Inferior parietal cortex (tissue), 1 donor: Measurements from ENCODE around the gene TRIP13.
"Not testable (repeated sequence)": the region's sequence is repeated elsewhere in the genome, so short reads cannot be mapped to it uniquely, and the experiment has no call there.

Experiments
- DNase-seq: peaks from one replicate; pipeline ENCODE4 v3.0.0-alpha.2; 2016; ENCODE audit errors: extremely low spot score

Gene TRIP13

DNA sequence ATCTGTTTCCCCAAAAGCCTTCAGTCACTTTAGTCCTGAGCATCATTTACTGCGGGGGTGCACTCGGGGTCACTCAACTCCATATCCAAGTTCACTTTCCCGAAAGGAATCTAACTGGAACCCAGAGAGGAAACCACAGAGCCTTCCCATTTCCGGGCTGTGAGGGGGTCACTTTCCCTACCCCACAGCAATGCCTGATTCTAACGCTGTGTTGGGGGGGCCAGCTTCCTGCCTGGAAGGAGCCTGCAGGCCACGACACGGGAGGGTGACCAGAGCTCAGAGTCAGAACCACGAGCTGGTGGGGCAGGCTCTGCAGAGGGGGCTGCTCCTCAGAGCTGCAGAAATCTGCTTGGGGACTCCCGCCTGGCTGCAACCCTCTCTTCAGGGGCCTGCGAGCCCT, 20.4 kb upstream of the TRIP13 start:
- no peak for DNase-seq

DNA sequence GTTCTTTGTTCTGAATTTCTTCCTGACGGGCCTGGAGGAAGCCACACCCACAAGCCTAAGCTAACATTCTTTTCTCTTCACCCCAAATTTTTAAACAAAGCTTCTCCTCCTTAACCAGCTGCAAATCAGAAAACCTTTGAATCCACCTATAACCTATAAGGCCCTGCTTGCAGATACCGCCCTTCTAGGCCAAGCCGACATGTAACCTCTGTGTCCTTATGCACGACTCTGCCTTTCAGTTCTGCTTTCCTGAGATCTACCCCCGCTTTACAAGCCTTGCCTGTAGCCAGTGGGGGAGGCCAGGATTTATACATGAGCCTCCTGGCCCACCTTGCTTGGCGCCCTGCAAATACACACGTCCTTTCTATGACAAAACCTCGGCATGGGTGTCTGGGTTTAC, 19.4 kb upstream of the TRIP13 start:
- no peak for DNase-seq

DNA sequence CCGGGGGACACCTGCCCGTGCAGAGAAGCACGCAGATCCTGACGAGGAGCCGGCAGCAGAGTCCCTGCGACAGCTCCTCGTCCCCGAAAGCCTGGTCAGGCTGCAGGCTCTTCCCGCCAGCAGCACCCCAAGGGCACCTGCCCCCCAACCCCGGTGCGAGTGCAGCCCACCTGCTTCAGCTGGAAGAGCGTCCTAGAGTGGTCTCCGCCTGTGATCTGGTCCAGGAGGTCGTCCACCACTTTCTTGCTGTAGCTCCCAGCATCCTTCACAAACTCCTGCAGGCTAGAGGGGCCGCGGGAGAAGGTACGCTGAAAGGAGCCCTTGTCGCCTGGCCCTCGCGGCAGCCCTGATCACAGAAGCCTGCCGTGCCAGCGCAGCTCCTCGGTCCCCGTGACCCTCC, 16.8 kb upstream of the TRIP13 start:
- no peak for DNase-seq

DNA sequence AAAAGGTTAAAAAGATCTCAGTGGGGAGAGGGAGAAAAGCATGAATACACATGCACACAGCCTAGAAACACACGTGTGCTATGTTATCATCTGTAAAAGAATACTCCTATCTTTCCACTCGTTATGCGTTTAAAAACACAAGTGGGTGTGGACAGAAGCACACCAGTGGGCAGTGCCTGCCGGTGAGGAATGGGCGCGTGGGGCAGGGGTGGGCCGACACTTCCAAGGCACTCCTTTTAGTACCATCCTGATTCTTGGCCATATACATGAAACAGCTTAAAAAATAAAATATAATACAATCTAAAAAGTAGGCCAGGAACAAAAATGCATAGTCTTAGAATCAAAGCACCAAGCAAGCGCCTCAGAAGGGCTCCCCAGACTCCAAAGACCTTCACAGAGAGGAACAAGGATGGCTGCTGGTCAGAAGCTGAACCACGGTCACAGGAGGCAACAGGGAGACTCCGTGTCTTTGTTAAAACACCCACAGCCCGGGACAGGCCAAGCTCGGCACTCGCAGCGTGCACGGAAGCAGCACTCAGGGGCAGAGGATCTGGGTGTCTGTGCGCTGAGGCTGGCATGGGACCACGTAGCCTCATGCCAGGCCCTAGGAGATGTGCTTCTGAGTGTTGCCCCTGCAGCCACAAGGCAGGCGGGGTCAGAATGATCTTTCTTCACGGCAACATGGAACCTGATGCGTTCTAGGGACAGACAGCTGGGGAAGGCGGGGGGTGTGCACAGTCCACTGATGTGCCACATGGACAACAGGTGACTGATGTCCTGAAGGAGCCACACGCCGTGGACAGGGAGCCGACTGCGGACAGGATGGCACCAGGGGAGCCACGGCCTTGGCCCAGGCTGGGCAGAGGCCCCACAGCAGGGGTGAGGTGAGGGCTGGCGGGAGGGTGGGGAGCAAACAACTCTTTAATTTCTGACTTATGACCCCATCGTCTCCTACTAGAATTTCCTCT, 16.0 kb upstream of the TRIP13 start:
- no peak for DNase-seq

DNA sequence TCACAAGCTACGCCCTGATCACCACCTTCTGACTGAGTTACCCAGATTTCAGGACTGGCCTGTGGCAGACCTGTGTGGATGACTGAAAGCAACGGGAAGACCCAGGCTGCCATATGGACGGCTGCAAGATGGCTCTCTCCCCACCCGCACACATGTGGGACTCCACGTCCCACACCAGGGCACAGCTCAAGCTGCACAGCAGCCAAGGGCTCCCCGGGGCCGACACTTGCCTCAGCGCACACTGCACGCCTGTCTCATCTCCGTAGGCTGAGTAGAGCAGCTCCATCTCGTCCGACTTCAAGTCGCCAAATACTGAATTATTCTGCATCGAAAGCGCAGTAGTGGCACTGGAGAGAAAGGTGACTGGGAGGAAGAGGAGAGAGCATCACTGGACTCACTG, 14.6 kb upstream of the TRIP13 start:
- no peak for DNase-seq

DNA sequence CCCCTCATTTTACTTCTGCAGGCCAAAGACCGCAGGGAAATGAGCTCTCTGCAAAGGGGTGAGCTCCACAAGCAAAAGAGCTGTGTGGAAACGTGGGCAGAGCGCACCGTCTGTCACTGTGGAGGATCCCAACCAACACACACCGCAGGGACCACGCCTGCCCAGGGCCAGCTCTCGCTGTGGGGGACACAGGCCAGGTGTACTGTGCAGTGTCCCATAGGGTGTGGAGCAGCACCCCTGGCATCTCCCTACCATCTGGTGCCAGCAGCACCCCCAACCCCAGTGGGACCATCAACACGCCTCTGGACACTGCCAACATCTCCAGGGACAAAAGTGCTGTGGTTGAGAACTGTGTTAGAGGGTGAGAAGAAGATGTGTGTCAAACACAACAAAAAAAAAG, 14.0 kb upstream of the TRIP13 start:
- DNase-seq: not testable (repeated sequence)

DNA sequence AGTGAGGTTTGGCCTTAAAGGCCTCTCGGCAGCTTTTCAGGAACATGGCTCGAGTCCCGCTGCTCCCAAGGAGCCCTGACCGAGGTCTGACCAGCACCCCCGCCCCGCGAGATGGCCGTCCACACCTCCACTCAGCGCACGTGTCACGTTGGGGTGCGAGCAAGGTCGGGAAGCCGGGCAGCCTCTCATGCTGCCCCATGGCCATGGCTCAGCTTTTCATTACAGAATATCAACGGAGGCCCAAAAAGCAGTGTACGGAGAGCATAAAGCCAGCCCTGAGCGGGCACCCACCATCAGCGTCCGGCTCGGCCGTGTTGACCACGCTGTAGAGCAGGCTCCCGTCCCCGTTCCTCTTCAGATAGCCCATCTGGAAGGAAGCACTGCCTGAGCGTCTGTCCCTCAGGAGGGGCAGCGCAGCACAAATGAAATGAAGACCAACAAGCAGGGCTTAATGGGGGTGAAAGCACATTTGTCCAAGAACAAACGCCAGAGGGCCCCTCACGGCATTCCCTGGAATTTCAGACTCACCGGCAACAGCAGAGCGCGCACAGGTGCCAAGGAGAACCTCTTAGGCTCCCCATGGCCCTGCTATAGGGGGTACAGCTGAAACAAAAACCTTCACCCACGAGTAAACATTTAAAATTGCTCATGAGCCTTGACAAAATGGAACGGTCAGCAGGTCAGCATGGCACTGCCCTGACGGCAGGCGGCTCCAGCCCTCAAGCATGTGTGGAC, 11.7 kb upstream of the TRIP13 start:
- DNase-seq: no peak

DNA sequence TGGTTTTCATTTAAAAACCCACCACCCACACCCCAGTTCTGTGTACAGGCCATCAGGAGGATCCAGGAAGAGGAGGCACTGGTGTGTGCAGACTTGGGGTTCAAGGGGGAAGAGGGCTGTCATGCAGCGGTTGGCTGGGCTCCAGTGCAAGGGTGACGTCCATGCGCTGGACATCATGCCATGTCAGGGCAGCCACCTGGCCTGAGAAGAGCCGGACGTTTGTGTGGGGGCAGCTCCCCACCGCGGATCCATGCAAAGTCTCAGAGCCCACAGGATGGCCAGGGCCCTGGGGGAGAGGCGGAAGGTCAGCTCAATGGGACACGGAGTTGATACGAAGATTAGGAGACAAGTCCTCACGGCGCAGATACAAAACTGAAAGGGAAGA, 11.1 kb upstream of the TRIP13 start:
- no peak for DNase-seq

DNA sequence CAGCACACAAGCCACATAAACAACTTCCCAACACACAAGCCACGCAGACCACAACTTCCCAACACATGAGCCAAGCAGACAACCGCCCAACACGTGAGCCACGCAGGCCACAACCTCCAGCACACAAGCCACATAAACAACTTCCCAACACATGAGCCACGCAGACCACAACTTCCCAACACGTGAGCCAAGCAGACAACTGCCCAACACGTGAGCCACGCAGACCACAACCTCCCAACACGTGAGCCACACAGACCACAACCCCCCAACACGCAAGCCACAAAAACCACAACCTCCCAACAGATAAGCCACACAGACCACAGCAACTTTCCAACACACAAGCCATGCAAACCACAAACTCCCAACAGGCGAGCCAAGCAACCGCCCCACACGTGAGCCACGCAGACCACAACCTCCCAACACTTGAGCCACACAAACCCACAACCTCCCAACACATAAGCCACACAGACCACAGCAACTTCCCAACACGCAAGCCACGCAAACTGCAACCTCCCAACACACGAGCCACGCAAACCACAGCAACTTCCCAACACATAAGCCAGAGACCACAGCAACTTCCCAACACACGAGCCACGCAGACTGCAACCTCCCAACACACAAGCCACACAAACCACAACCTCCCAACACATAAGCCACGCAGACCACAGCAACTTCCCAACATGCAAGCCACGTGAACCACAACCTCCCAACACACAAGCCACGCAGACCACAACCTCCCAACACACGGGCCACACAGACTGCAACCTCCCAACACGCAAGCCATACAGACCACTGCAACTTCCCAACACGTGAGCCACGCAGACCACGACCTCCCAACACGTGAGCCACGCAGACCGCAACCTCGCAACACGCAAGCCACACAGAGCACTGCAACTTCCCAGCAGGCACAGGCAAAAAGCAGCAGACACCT, 10.2 kb upstream of the TRIP13 start:
- no peak for DNase-seq

DNA sequence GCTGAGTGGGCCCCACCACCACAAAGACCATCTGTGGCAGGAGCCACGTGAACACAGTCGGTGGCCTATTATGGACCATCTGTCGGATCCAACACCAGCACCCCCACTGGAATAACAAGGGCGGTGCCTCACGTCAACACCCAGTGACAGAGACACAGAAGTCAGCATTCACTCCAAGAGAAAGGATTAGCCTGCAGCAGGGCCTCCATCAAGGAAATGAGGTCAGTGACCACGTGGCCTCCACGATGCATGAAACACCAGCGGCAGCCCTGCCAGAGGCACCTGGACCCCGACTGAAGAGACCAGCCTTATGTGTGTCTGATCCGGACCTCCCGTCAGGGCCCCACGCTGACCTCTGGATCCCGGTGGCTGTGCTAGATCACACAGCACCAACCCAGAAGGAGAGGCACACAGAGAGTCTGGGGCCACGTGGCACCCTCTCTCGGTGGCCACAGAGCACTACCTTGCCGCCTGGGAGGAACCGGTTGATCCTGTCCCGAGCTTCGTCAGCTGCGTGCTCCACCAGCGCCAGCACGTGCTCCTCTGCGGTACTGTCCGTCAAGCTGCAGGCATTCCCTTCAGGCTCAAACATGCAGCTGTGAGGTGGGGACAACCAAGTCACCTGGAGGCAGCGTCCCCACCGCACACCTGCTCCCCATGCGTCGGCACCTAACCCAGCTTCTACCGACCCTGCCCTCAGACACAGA, 9.1 kb upstream of the TRIP13 start:
- DNase-seq: no peak

DNA sequence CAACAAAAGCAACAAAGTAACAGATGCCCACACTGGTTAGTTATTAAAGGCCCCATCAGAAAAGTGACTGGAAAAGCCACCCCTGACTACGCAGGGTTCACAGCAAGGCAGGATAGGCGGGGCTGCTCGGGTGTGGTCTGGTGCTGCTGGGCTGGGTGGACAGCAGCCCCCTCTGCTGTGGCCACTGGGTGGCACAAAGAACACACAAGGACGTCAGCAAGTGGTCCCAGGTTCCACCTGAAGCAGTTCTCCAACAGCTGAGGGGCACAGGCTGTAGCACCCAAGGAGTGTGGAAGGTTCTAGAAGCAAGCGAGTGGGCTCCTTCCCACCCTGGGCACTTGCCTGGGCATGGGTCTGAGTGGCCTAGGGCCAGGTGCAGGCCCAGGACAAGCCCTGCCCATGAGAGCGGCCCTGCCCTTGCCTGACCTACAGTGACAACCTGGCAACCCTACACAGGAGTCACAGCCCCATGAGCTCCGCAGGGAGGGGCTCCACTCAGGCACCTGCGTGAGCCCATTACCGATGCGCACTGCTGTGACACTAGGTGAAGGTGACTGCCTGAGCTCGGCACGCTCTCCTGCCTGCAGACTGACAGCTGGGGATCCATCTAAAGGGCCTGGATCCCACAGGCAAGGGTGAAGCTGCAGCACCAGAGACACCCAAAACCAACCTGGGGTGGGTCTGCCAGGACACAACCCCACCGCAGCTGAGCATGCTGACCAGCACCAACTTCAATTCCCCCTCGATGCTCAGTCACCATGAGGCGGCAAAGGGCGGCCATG, 8.1 kb upstream of the TRIP13 start:
- DNase-seq: no peak

DNA sequence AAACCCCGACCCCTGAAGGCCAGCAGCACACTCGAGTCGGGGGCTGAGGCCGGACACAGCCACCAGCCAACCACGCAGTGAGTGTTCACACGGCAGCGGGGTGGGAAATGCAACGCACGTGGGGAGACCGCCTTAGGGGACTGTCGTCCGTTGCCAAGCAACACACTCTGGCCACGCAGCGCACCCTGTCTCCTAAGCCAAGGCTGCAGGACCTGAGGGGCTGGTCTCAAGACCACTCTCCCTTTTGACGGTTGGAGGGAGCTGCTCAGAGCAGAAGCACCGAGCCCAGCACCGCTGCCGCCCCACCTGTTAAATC, 7.6 kb upstream of the TRIP13 start:
- no peak for DNase-seq

DNA sequence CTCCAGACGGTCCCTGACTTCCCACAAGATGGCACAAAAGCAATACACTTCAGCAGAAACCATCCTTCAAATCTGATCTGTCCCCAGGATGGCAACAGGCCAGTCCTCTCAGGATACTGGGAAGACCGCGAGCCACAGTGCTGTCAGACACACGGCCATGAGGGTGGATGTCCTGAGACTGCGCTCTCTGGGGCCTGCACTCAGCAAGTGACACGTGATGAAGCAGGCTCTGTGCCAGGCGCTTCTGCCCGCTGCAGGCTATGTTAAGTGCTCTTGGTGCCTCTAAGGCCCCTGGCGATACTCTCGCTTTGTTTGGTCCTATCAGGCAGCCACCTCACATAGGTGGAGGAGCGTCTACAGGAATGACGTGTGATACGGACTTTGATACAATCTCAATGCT, 7.2 kb upstream of the TRIP13 start:
- no peak for DNase-seq

DNA sequence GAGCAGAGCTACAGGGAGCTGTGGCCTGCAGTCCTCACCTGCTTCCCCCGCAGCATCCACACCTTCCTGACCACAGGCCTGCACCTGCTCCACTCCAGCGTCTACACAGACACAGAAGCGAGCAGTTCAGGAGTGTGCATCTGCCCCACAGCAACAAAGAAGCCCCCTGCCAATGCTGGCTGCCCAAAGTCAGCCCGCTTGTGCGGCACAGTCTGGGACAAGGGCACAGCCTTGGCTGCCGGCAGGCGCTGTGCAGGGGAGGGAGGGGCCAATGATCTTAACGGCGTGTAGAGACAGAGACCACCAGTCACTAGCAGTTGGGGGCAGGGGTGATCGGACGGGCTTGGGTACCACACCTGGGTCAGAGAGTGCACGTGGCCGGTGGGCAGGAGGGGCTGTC, 6.6 kb upstream of the TRIP13 start:
- no peak for DNase-seq

DNA sequence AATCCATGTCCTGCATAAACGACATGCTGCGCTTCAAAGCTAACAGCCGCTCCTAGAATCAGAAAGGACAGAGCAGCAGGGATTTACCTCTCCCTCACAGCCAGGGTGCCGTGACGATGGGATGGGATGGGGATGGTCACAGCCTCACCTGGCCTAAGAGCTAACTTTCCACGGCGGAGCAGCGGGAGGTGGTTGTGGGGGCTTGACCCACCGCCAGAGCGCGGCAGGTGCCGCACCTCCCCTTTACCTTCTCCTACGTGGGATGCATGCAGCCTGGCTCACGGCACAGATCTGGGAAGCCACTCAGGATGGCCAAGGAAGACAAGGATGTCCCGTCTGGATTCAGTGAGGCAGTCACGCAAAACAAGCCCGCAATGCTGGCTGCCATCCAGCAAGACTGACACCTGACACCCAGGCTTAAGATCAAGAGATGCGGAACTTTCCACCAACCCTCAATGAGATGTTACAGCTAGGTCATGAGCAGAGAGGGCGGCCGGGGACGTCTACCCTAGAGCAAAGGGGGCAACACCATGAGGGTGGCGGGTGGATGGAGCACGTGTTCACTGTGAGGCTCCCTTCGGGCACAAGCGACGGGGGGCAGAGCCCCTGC, 5.9 kb upstream of the TRIP13 start:
- no peak for DNase-seq

DNA sequence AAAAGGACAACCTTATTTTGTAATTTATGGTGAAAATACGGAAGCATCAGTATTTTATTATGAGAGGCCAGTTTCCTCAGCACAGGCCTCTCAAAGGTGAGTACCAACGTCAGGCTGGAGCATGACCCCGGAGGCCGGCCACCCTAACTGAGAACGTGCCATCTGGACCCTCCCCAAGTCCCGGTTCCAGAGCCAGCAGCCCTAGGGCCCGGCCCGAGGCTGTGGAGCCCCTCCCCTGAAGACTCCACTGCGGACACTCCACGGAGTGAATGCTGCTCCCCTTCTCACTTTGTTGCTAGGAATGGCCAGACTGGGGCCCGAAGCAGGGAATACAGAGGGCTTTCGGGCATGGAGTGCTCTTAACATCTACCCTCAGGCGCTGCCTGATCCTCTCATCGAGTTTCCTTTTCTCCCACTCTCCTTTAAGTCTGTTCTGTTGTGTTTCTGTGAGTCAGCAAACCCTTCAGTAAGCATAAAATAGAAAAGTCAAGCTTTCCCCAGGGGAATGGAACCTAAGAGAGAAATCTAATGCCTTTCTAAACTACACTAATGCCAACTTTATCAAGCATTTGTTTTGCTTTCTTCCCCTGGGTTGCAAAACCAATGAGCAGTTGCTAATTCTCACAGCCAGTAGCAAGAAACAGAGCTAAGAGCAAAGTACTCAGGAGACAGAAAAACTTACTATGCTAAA, 4.6 kb upstream of the TRIP13 start:
- no peak for DNase-seq

DNA sequence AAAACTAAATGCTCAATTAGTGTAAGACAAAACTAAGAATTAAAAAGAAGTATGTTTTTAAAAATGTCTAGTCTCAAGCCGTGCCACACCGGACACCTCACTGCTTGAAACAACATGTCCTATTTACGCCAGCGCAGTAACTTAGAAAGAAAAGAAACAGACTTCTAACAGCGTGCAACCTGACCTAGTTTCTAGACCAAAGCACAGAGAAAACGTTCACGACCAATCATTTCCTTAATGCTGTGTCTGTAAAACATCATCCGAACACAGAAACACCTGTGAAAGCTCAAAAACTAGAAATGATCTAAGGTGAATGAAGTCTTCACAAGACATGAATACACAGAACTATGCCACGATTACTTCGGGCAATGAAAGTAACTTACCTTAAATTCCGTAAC, 4.0 kb upstream of the TRIP13 start:
- DNase-seq: no peak

DNA sequence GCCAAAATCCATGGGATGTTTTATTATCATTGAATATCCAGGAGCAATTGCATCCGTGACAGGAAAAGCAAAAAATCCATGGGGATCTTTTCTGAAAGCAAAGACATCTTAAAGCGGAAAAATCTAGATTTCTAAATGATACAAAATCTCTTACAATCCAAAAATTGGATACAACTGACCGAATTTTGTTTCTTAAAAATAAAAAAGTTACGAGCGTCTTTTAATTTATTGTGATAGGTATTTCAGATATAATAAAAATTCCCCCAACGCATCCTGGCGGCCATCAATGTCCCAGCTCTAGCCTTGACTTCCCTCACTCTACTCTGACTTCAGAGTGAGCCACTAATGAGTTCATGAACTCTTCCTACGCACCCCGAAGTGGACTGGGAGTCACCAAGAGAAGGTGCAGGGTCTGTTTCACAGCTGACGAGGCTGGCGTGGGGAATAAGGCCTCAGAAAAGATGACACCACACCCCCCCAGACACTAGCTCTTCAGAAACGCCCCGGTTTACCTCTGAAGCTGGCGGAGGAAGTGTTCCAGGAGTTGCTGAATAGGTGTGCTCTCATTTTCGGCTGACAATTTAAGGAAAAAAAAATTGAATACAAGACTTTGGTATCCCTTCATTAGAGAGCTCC, 3.5 kb upstream of the TRIP13 start:
- no peak for DNase-seq

DNA sequence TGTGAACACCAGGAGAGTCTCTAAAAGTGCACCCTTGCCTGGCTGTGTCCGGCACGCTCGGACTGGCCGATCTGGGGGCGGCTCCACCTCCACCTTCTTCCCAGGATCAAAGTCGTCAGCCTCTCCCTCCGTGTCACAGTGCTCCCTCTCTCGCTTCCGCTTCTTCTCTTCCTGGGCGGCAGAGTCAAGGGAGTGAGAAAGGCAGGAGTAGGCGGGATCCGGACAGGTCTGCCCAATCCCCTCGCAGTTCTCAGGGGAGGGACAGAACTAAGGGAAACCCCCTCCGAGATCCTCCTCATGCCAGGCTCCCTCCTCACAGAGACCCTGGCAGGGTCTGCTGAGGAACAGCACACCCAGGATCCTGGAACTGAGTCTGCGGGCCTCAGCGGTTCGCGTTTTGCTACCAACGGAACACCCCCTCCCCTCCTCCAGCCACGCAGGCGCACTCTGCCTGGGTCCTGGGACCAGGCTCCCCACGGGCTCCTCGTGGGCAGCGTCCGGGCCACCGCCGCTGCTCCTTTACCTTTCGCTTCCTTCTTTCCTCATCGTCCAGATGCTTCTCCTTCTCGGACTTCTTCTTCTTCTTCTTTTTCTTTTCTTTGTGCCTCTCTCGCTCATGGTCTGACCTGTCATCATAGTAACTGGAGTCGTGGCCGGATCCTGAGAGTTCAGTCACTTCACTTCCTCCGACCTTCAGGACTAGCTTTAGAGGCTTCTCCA, 1.4 kb upstream of the TRIP13 start:
- DNase-seq: no peak
